Activated gamma-delta T cell treated with anti-CD3 and anti-CD28 coated beads, Interleukin-2, amount 50 U/mL, for 16 hours (primary cell): ENCODE measurements around the gene ANKRD44.
"Not testable (repeated sequence)": the region's sequence is repeated elsewhere in the genome, so short reads cannot be mapped to it uniquely, and the experiment has no call there.

Experiments used
- DNase-seq: peaks from one replicate; pipeline ENCODE4 v3.0.0-alpha.2; 2020; ENCODE audit warnings: low read depth

The ANKRD44 gene

GRCh38 chr2:197310271-197310985 is at the start of gene ANKRD44:
ANKRD44 (minus strand) TSS chr2:197310780; CDS start chr2:197310604, 176 bp downstream.
- peak; percentile 80 for DNase-seq

GRCh38 chr2:197359859-197360258 is 49.3 kb upstream of the ANKRD44 start:
- no peak for DNase-seq

GRCh38 chr2:197358931-197359330 is 48.4 kb upstream of the ANKRD44 start:
- no peak for DNase-seq

GRCh38 chr2:197357986-197358385 is 47.4 kb upstream of the ANKRD44 start:
- DNase-seq = no peak

- DNase-seq = no peak
Measured at GRCh38 chr2:197356136-197356535, 45.6 kb upstream of the ANKRD44 start.

GRCh38 chr2:197354169-197354558 is 43.6 kb upstream of the ANKRD44 start:
- DNase-seq = no peak

GRCh38 chr2:197353393-197354168 is 43.0 kb upstream of the ANKRD44 start:
- DNase-seq = no peak

GRCh38 chr2:197349699-197350098 is 39.1 kb upstream of the ANKRD44 start:
- no peak for DNase-seq

GRCh38 chr2:197348721-197349360 is 38.3 kb upstream of the ANKRD44 start:
- DNase-seq = no peak

- DNase-seq = no peak
Measured at GRCh38 chr2:197345846-197346370, 35.3 kb upstream of the ANKRD44 start.

- DNase-seq = not testable (repeated sequence)
Measured at GRCh38 chr2:197343968-197344367, 33.4 kb upstream of the ANKRD44 start.

- no peak for DNase-seq
Measured at GRCh38 chr2:197340591-197340990, 30.0 kb upstream of the ANKRD44 start.

- DNase-seq = no peak
Measured at GRCh38 chr2:197339496-197340220, 29.1 kb upstream of the ANKRD44 start.

GRCh38 chr2:197339016-197339415 is 28.4 kb upstream of the ANKRD44 start:
- no peak for DNase-seq

- DNase-seq = no peak
Measured at GRCh38 chr2:197332641-197333040, 22.1 kb upstream of the ANKRD44 start.

GRCh38 chr2:197328461-197328860 is 17.9 kb upstream of the ANKRD44 start:
- no peak for DNase-seq

- no peak for DNase-seq
Measured at GRCh38 chr2:197327472-197328098, 17.0 kb upstream of the ANKRD44 start.

- DNase-seq = no peak
Measured at GRCh38 chr2:197327073-197327471, 16.5 kb upstream of the ANKRD44 start.

GRCh38 chr2:197324801-197325200 is 14.2 kb upstream of the ANKRD44 start:
- no peak for DNase-seq

- DNase-seq = no peak
Measured at GRCh38 chr2:197322724-197323720, 12.4 kb upstream of the ANKRD44 start.
